ENCODE results near the gene DNAH5. TPM values are rescaled to one million over a fixed set of nuclear protein-coding genes. Genes with fewer than 3 reads are reported as not detected.

DNAH5 gene
- total RNA-seq, 1 donor from 2014 or later, result 0.48 TPM

GRCh38 chr5:13731121-13731628 is 213.3 kb downstream of the DNAH5 start:
- DNase-seq (ENCODE audit: low spot score), result no peak

GRCh38 chr5:13708906-13709305 is 235.6 kb downstream of the DNAH5 start:
- no peak for DNase-seq (ENCODE audit: low spot score)

- no peak for DNase-seq (ENCODE audit: low spot score)
Observed at GRCh38 chr5:13708432-13708831, 236.1 kb downstream of the DNAH5 start.

DNA sequence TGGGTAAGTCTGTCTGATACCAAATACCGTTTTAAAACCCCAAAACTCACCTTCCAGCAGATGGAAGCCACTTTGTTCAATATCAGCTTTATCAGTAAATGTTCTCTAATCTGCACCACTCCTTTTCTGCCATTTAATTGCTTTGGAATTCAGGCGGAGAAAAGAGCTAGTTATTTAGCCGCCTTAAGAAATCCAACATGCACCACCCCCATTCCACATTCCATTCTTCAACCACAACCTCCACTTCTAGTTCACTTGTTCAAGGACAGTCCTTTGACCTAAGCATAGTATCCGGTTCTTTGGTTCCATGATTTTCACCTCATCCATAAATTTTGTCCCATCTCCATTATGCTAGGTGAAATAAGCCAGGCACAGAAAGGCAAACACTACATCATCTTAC is 240.1 kb downstream of the DNAH5 start:
- no peak for DNase-seq (ENCODE audit: low spot score)

GRCh38 chr5:13700626-13701025 is 243.9 kb downstream of the DNAH5 start:
- DNase-seq (ENCODE audit: low spot score), result no peak

GRCh38 chr5:13698885-13699284 is 245.6 kb downstream of the DNAH5 start:
- no peak for DNase-seq (ENCODE audit: low spot score)

- no peak for DNase-seq (ENCODE audit: low spot score)
Observed at GRCh38 chr5:13695076-13695712, 249.3 kb downstream of the DNAH5 start.

DNA sequence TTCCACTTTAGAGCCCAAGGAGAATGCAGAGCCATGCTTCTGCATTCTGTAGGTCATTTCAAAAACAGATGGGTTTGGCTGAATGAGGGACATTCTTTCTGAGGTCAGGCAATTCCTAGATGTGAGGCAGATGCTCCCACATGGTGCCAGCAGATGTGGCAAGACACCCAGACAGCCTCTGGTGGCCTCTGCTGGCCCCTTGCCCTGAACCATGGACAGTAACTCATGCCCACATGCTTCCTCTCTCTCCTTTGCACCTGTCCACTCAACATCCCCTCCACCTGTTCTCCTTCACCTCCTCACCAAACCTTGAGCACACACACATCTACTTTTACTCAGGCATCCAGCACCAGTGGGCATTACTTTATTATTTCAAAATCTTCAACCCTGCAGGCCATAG is 252.3 kb downstream of the DNAH5 start:
- no peak for DNase-seq (ENCODE audit: low spot score)

DNA sequence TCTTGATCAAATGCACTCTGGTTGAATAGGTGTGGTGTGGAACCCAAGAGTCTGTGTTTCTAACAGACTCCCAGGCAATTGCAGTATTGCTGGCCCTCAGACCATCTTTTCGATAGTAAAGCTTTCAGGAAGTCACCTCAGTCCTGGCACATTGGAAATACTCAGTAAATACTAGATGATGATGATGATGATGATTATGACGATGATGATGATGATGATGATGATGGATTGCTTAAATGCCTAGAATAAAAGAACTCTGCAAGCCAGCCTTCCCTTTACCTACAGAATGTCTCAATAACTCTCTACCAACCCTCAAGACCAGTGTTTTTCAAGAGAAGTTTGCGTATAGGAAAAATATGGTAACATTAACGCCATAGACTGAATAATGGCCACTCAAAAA is 268.0 kb downstream of the DNAH5 start:
- no peak for DNase-seq (ENCODE audit: low spot score)

DNA sequence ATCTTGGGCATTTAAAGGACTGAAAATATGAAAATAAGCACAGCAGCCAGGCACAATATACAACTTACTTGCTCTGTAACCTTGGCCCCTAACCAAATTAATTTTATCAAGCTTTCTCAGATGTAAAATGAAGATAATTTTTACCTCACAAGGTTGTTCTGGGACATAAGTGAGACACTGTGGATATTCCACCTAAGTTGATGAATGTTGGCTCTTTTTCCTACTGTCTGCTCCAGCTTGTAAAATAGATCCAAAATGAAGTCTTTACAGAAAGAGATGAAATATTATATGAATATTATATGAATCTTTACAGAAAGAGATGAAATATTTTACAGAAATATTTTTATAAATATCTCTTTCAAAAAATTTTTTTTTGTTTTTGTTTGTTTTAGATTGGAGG is 270.1 kb downstream of the DNAH5 start:
- no peak for DNase-seq (ENCODE audit: low spot score)

- DNase-seq (ENCODE audit: low spot score), result no peak
Observed at GRCh38 chr5:13673511-13673910, 271.0 kb downstream of the DNAH5 start.

DNA sequence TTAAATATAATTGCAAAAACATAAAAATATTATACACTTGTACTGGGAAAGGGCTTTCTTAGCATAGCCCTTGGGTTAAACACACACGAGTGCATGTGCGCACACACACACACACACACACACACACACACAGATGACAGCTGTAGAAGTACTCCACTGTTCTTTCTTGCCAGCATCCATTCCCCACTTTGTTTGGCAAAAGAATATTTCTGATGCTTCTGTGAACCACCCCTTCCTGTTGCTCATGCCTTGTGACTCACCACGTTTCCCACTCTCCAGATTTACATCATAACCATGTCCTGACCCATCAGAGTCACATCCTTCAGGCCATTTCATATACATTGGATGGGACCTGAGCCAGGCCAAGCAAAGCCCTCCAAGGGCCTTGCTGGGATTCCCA is 280.1 kb downstream of the DNAH5 start:
- DNase-seq (ENCODE audit: low spot score), result no peak

DNA sequence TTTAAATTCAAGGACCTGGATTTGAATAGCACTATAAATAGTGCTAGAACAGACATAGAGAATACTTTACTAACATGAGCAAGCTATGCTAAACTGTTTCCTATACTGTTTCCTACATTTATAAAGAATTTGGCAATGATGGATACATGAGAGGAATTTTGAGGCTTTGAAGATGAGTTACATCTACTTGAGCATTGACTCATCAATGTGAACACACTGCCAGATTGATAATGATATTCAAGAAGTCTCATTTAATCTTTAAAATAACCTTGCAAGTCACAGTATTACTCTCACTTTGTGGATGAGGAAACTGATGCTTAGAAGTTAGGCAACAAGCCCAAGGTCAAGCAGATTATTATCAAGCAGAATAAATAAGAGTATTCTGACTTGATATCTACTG is 281.9 kb downstream of the DNAH5 start:
- no peak for DNase-seq (ENCODE audit: low spot score)

DNA sequence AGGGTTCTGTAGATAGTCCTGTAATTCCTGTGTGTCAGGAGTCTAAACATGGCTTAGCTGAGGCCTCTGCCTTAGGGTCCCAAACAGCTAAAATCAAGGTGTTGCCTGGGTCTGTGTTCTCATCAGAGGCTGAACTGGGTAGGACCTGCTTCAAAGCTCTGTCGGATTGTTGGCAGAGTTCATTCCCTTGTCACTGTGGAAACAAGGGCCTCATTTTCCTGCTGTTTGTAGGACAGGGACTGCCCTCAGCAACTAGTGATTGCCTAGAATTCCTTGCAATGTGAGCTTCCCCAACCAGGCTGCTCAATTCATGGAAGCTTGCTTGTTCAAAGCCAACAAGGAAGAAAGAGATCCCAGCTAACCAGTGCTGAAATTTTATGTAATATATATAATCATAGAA is 283.2 kb downstream of the DNAH5 start:
- no peak for DNase-seq (ENCODE audit: low spot score)

GRCh38 chr5:13660072-13660471 is 284.4 kb downstream of the DNAH5 start:
- peak; percentile 1 for DNase-seq (ENCODE audit: low spot score)

- no peak for DNase-seq (ENCODE audit: low spot score)
Observed at GRCh38 chr5:13659391-13659790, 285.1 kb downstream of the DNAH5 start.

DNA sequence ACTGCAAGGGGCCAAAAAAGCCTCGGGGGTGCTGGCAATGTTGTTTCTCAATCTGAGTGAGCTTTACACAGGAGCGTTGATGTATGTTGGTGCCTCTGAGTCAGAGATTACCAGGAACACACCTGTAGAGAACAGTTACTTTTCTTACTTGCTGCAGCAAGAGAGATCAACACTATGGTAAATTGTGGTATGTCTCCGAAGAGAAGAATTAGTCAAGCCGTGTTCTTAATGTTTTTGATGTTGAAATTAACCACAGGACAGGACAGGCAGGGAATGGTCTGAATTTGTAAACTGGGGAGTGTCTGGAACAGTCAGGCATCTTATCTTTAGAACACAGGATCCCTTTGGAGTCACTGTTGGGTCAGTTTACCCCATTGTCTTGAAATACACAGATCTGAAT is 285.7 kb downstream of the DNAH5 start:
- no peak for DNase-seq (ENCODE audit: low spot score)

GRCh38 chr5:13658152-13658551 is 286.3 kb downstream of the DNAH5 start:
- no peak for DNase-seq (ENCODE audit: low spot score)

DNA sequence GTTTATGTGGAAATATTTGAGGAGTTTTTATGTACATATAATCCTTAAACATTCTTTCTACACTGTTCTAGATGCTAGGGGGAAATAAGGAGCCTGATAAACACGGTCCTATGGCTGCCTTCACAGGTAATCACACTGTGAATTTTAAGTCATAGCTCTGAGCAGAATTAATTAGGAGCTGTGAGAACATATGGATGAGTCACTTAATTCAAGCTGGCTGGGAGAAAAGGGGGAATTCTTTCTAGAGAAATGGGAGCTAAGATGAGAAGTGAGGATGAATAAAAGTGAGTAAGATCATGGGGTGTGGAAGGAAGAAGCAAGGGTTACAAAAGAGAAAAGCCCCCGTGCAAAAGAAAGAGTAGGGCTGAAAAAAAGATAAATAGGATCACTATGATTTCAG is 290.8 kb downstream of the DNAH5 start:
- no peak for DNase-seq (ENCODE audit: low spot score)

GRCh38 chr5:13649656-13650055 is 294.8 kb downstream of the DNAH5 start:
- no peak for DNase-seq (ENCODE audit: low spot score)

GRCh38 chr5:13648822-13649221 is 295.7 kb downstream of the DNAH5 start:
- no peak for DNase-seq (ENCODE audit: low spot score)

DNA sequence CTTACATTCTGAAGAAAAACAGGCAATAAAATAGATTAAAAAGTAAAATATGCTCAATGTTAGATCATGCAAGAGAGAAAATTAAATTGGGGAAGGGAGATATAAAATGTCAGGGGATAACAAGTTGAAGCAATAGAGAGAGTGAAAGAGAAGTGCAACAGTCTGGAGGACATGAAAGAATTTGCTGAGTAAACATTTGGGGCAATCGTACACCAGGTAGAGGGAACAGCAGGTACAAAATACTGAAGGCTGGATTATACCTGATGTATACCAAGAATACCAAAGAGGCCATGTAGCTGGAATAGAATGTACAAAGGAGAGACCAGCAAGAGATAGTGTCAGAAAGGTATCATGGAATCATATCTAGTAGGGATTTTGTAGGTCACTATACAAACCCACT is 300.8 kb downstream of the DNAH5 start:
- DNase-seq (ENCODE audit: low spot score), result no peak

DNA sequence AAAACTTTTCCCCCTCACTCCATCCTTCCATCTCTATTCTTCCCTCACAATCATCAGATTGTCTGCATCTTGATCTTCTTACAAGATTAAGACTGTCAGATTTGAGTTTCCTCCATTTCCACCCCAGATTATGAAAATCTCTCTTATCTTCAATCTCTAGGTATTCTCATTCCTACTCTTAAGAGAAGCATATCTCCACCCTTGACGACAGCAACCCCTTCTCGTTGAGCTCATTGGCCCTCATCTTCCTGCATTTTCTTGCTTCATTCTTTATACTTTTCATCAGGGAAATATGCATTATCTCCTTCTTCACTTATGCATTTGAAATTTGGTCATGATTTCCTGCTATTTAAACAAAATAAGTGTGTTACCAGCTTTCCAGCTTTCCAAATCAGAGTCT is 301.3 kb downstream of the DNAH5 start:
- DNase-seq (ENCODE audit: low spot score), result no peak

All from umbilical cord (tissue), 2 donors.